Thyroid gland (tissue), 4 donors: Measurements from ENCODE around the gene NLGN3.

Experiments
- CTCF ChIP-seq, 6 experiments: fragments of 200-600 bp in 3 of 6; fragments of 450-650 bp in 3 of 6; sonication (generic) in 3 of 6; IDR thresholded peaks; one replicate each; pipeline ENCODE4 v1.5.1; 2016 to 2019; ENCODE audit warnings: antibody characterized with exemption in 6 of 6, mild to moderate bottlenecking in 2 of 6, inconsistent platforms in 1 of 6, moderate library complexity in 1 of 6
- POLR2A ChIP-seq, 2 donors: fragments of 450-650 bp; IDR thresholded peaks; one replicate each; pipeline ENCODE4 v1.6.1; 2017; ENCODE audit warnings: antibody characterized with exemption in 2 of 2, mild to moderate bottlenecking in 2 of 2, moderate library complexity in 1 of 2

- TF ChIP-seq POLR2A (IDR thresholded peaks at IDR 0.05), result no peak
- no peak for TF ChIP-seq CTCF (IDR thresholded peaks at IDR 0.05)
These were observed 23.5 kb downstream of the NLGN3 start for GRCh38 chrX:71168134-71168533.
